Karpas-422 (cell line): ENCODE measurements around the gene OPA3. TPM values are rescaled to one million over a fixed set of nuclear protein-coding genes. Genes with fewer than 3 reads are reported as not detected.
A peak's percentile ranks its signal among the peaks of the same experiment; 100 is the strongest.

ENCODE experiments used
- DNase-seq: peaks from one replicate; pipeline ENCODE4 v3.0.0-alpha.2; 2015
- H2AFZ ChIP-seq: fragments of 200-600 bp; sonication (generic); 2 replicates; pipeline ENCODE4 v1.6.1; 2014; ENCODE audit warnings: antibody characterized with exemption, low read length, mixed read lengths
- H3K27ac ChIP-seq: fragments of 200-600 bp; sonication (generic); 2 replicates; pipeline ENCODE4 v1.5.1; 2014; ENCODE audit warnings: mild to moderate bottlenecking, low read length, moderate library complexity
- H3K27me3 ChIP-seq: fragments of 200-600 bp; sonication (generic); 2 replicates; pipeline ENCODE4 v1.6.1; 2014; ENCODE audit warnings: low read length, mixed read lengths
- H3K36me3 ChIP-seq: fragments of 200-600 bp; sonication (generic); 2 replicates; pipeline ENCODE4 v1.6.1; 2014; ENCODE audit warnings: low read length, mixed read lengths; ENCODE audit not compliant: insufficient read depth
- H3K4me1 ChIP-seq: fragments of 200-600 bp; sonication (generic); 2 replicates; pipeline ENCODE4 v1.6.1; 2014; ENCODE audit warnings: mild to moderate bottlenecking, low read length, mixed read lengths
- H3K4me2 ChIP-seq: fragments of 200-600 bp; sonication (generic); 2 replicates; pipeline ENCODE4 v1.6.1; 2014; ENCODE audit warnings: low read length, low read depth, mild to moderate bottlenecking; ENCODE audit not compliant: poor library complexity, severe bottlenecking
- H3K4me3 ChIP-seq: fragments of 200-600 bp; sonication (generic); 2 replicates; pipeline ENCODE4 v1.5.1; 2014; ENCODE audit warnings: mild to moderate bottlenecking, antibody characterized with exemption, low read length, mixed read lengths
- H3K79me2 ChIP-seq: fragments of 200-600 bp; sonication (generic); 2 replicates; pipeline ENCODE4 v1.6.1; 2014; ENCODE audit warnings: mild to moderate bottlenecking, low read length, mixed read lengths
- H3K9ac ChIP-seq: fragments of 200-600 bp; sonication (generic); 2 replicates; pipeline ENCODE4 v1.6.0; 2014; ENCODE audit warnings: low read length
- H3K9me2 ChIP-seq: fragments of 200-600 bp; sonication (generic), shearing (Covaris generic); replicated peaks from 2 replicates; pipeline ENCODE4 v1.6.0; 2014; ENCODE audit warnings: mild to moderate bottlenecking, low read length, moderate library complexity; ENCODE audit not compliant: insufficient read depth
- H3K9me3 ChIP-seq: fragments of 300-700, 200-600 bp; sonication (generic); 2 replicates; pipeline ENCODE4 v1.6.1; 2014; ENCODE audit warnings: low read length, mixed read lengths
- H4K20me1 ChIP-seq: fragments of 200-600 bp; sonication (generic); 2 replicates; pipeline ENCODE4 v1.6.1; 2014; ENCODE audit warnings: mild to moderate bottlenecking, antibody characterized with exemption, low read length, low read depth; ENCODE audit not compliant: insufficient read depth
- total RNA-seq: library from RNA; depleted of rRNA; stranded (reverse); fragments of >200 nt; shearing (Covaris generic); gene quantifications from 2 replicates; pipeline ENCODE4 v1.2.3, GENCODE V29; 2014; ENCODE audit warnings: low replicate concordance

OPA3 gene
- total RNA-seq, 1 experiment from 2014 or later, result 4.7 TPM

DNA sequence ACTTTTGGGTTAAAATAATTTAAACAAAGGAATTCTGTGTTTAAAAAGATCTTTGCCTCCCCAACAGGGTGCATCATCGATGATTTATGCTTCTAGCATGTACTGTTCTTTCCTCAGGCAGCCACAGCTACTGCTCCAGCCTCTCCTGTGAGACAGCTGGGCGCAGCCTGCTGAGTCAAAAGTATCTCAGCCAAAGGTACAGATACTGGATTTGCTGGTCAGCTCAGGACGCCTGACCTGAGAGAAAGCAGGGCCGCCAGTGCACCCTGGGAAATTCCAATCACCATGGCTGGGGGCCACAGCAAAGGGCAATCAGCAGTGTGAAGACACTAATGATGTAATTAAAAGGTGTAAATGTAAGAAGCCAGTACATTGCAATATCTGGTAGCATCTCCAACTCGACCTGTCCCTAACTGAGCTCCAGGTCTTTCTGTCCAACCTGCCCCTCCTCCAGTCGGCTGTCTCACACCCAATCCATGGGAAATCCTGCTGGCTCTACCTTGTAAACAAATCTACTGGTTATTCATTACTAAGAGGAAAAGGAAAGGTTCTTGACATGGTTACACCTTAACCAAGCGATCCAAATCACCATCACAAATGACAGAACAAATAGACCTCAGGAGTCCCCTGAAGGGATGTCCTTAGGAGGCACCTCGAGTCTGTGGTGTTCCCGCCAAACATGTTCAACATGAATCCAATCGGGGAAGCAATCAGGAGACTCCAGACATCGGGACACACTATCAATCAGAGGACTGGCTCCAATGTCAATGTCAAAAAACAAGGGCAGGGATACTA is 7.3 kb downstream of the OPA3 start:
- Histone ChIP-seq H3K27ac (no peak overlapping the region), H3K36me3 (no peaks in the 10 kb centered on the region), H2AFZ (no peak overlapping the region), H3K4me3 (no peak overlapping the region), H3K79me2 (peaks cover 57% of the 10 kb centered on the region), H4K20me1 (no peaks in the 10 kb centered on the region), H3K9me2 (no peaks in the 10 kb centered on the region), H3K27me3 (no peaks in the 10 kb centered on the region), H3K9me3 (no peaks in the 10 kb centered on the region), H3K9ac (no peak overlapping the region), H3K4me1 (no peaks in the 10 kb centered on the region), H3K4me2 (no peak overlapping the region)
- DNase-seq, result no peak

DNA sequence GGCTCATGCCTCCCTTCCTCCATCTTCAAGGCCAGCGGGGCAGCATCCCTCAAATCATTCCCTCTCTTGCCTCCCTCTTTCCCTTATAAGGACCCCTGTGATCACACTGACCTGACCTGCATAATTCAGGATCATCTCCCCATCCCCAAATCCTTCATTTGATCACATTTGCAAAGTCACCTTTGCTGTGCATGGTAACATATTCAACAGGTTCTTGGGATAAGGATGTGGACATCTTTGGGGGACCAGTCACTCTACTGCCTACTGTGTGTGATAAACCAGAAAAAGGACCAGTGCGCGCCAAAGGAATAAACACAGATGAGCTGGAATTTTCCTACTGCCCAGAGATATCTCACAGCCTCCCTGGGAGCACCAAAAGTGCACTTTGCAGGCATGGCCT is 7.9 kb downstream of the OPA3 start:
- Histone ChIP-seq H3K4me1 (no peaks in the 10 kb centered on the region), H3K27me3 (no peaks in the 10 kb centered on the region), H3K4me3 (no peak overlapping the region), H4K20me1 (no peaks in the 10 kb centered on the region), H3K9ac (no peak overlapping the region), H3K79me2 (peaks cover 54% of the 10 kb centered on the region), H3K36me3 (no peaks in the 10 kb centered on the region), H3K4me2 (no peak overlapping the region), H2AFZ (no peak overlapping the region), H3K9me2 (no peaks in the 10 kb centered on the region), H3K27ac (no peak overlapping the region), H3K9me3 (no peaks in the 10 kb centered on the region)
- DNase-seq, result no peak

DNA sequence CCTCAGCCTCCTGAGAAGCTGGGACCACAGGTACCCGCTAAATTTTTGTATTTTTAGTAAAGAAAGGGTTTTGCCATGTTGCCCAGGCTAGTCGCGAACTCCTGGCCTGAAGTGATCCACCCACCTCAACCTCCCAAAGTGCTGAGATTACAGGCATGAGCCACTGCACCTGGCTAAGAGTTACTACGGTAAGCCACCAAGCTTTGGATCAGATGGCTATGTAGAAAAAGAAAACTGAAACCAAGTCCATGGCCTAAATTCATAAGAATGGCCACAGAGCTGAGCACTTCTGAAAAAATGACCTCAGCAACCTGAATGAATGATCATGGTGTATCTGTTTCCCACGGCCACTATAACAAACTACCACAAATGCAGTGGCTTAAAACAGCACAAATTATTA is 9.4 kb downstream of the OPA3 start:
- no peaks in the 10 kb centered on the region for H3K27me3 ChIP-seq
- no peaks in the 10 kb centered on the region for H4K20me1 ChIP-seq
- H3K79me2 ChIP-seq, result peaks cover 45% of the 10 kb centered on the region
- no peaks in the 10 kb centered on the region for H3K9me3 ChIP-seq
- H3K4me3 ChIP-seq, result no peak overlapping the region
- no peaks in the 10 kb centered on the region for H3K9me2 ChIP-seq
- no peak overlapping the region for H2AFZ ChIP-seq
- H3K9ac ChIP-seq, result no peak overlapping the region
- no peaks in the 10 kb centered on the region for H3K4me1 ChIP-seq
- no peaks in the 10 kb centered on the region for H3K36me3 ChIP-seq
- DNase-seq, result no peak
- H3K27ac ChIP-seq, result no peak overlapping the region
- H3K4me2 ChIP-seq, result no peak overlapping the region

DNA sequence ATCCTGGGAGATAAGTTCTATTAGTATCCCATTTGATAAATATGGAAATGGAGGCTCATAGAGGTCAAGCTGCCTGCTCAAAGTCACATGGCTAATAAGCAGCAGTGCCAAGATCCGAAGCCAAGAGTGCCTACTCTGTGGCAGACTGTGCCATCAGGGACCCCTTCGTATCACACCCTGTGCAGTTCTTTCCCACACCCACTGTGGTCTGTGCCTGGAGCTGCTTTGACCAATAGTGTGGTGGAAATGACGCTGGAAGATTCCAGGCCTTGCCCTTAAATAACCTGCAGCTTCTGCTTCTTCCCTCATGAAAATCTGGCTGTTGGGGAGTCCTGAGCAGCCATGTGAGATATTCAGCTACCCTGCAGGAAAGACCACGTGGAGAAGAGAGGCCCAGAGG is 10.1 kb downstream of the OPA3 start:
- H3K79me2 ChIP-seq, result peaks cover 49% of the 10 kb centered on the region
- no peak overlapping the region for H3K27ac ChIP-seq
- no peaks in the 10 kb centered on the region for H3K36me3 ChIP-seq
- no peak overlapping the region for H3K4me3 ChIP-seq
- H4K20me1 ChIP-seq, result no peaks in the 10 kb centered on the region
- H2AFZ ChIP-seq, result no peak overlapping the region
- no peak overlapping the region for H3K9ac ChIP-seq
- no peak overlapping the region for H3K4me2 ChIP-seq
- DNase-seq, result no peak
- H3K9me2 ChIP-seq, result no peaks in the 10 kb centered on the region
- H3K27me3 ChIP-seq, result no peaks in the 10 kb centered on the region
- no peaks in the 10 kb centered on the region for H3K9me3 ChIP-seq
- no peaks in the 10 kb centered on the region for H3K4me1 ChIP-seq

DNA sequence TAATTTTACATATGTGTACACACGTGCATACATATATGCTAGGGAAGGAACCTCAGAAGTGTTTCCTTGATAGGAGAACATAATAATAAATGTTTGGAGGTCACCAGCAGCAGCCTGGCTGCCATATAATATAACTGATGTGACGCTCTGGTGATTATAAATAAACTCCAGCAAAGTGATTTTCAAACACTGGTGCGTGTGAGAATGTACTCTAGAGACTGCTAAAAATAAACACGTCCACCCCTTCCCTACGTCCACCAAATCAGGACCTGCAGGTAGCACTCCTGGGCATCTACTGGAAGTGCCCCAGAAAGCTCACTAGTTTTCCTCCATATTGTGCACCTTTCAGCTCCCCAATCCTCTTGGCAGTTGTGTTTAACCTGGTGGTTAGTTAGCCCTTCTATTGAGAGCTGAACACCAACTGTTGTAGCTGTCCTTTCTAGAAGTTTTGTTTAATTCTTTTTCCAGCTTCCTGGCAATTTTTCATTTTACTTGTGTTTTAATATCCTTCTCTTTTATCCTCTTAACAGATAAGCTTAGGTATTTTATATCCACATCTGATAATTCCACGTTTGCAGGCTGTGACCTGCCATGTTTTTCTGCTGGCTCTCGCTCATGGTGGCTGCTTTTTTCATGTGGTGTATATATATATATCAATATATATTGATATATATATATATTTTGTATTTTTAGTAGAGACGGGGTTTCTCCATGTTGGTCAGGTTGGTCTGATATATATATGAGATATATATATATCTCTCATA is 13.0 kb downstream of the OPA3 start:
- Histone ChIP-seq H3K9me3 (no peaks in the 10 kb centered on the region), H3K36me3 (no peaks in the 10 kb centered on the region), H2AFZ (no peak overlapping the region), H3K4me3 (no peak overlapping the region), H3K4me1 (no peaks in the 10 kb centered on the region), H3K27me3 (no peaks in the 10 kb centered on the region), H3K9me2 (no peaks in the 10 kb centered on the region), H3K27ac (no peak overlapping the region), H3K4me2 (no peak overlapping the region), H3K9ac (no peak overlapping the region), H4K20me1 (no peaks in the 10 kb centered on the region), H3K79me2 (peaks cover 56% of the 10 kb centered on the region)
- DNase-seq, result no peak

DNA sequence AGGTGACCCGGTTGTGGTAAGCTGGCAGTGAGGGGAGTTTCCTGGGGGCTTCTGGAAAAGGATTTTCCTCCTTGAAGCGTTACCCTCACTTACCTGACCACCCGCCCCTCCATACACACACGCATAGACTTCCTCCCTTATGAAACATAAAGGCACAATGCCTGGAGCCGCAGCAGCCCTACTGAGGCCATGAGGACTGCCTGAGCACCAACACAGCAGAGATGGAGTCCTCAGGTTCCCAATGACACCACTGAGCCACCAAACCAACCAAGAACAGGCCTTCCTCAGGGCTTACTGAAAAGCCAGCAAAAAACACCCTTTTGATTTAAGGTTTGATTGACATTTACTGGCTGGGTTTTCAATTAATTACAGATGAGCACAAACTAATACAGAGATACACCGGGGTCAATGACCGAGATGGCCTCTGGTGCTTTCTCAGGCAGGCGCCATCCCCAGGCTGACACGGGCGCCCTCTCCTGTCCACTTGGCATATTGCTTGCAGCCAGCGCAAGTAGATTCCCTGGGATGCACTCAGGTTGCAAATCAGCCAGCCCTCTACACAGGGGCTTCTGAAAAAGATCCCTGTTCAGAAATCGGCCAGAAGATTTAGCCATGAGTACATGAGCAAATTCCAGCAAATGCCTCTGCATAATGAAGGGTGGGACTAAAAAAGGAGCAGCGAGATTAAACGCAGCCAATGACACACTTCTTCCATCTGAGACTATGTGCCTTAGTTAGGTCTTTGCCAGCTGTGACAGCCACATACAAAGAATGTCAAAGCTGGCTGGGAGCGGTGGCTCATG is 14.8 kb downstream of the OPA3 start:
- Histone ChIP-seq H3K36me3 (no peaks in the 10 kb centered on the region), H3K79me2 (peaks cover 44% of the 10 kb centered on the region), H4K20me1 (no peaks in the 10 kb centered on the region), H3K4me3 (no peak overlapping the region), H3K27ac (no peak overlapping the region), H3K9ac (no peak overlapping the region), H3K9me3 (no peaks in the 10 kb centered on the region), H3K4me1 (peaks cover under 1% of the 10 kb centered on the region), H2AFZ (no peak overlapping the region), H3K27me3 (no peaks in the 10 kb centered on the region), H3K9me2 (no peaks in the 10 kb centered on the region), H3K4me2 (no peak overlapping the region)
- peak; percentile 89 for DNase-seq

DNA sequence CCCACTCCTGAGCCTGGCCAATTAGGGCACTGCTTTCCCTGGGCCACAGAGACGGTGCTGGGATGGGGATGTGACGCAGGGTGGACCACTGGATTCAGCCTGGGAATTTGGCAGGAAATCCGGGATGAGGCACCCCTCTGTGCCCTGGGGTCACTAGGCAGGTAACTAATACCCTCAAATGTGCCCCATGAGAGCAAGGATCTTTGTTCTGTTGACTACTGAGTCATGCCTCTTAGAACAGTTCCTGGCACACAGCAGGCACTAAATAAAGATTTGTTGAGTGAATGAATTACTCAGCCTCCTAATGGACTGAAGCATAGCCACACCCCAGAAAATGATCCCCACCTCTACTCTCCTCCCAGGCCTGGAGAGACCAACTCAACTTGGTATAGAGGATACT is 15.9 kb downstream of the OPA3 start:
- Histone ChIP-seq H3K4me1 (peaks cover 9% of the 10 kb centered on the region), H3K9ac (no peak overlapping the region), H3K4me3 (no peak overlapping the region), H3K36me3 (no peaks in the 10 kb centered on the region), H3K27me3 (no peaks in the 10 kb centered on the region), H3K4me2 (no peak overlapping the region), H3K79me2 (peaks cover 46% of the 10 kb centered on the region), H3K9me2 (no peaks in the 10 kb centered on the region), H2AFZ (no peak overlapping the region), H3K27ac (no peak overlapping the region), H4K20me1 (no peaks in the 10 kb centered on the region), H3K9me3 (no peaks in the 10 kb centered on the region)
- DNase-seq, result no peak

DNA sequence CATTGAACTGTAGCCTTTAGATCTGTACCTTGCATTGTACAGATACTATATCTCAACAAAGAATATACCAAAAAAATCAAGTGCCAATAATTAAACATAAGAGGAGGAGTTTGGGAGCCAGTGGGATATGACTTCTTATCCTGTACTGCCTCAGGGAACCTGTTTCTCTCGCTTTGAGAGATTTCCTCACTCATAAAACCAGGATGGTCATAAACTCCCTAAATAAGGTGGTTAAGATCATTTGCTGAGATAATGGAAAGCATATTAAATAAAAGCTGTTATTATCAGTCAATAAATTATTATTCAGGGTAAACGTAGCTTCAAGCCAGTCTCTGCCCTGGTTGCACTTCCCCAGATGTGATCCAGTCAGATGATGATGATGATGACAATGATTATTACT is 17.0 kb downstream of the OPA3 start:
- no peak overlapping the region for H2AFZ ChIP-seq
- H3K4me1 ChIP-seq, result peaks cover 12% of the 10 kb centered on the region
- no peak overlapping the region for H3K27ac ChIP-seq
- peaks cover 44% of the 10 kb centered on the region for H3K79me2 ChIP-seq
- H3K4me2 ChIP-seq, result no peak overlapping the region
- no peak overlapping the region for H3K9ac ChIP-seq
- no peaks in the 10 kb centered on the region for H3K9me3 ChIP-seq
- no peak overlapping the region for H3K4me3 ChIP-seq
- no peaks in the 10 kb centered on the region for H3K27me3 ChIP-seq
- DNase-seq, result no peak
- no peaks in the 10 kb centered on the region for H3K36me3 ChIP-seq
- no peaks in the 10 kb centered on the region for H4K20me1 ChIP-seq
- H3K9me2 ChIP-seq, result no peaks in the 10 kb centered on the region
